Body of pancreas (tissue), 4 donors: Measurements from ENCODE around the gene RSF1. TPM values are rescaled to one million over a fixed set of nuclear protein-coding genes. Genes with fewer than 3 reads are reported as not detected.

Experiments used
- ATAC-seq: fragments of 150-250 bp; one replicate; pipeline ENCODE4 v1.9.1; 2016
- DNase-seq, 4 donors: peaks; one replicate each; pipeline ENCODE4 v3.0.0-alpha.2; 2019
- H3K27ac ChIP-seq, 4 donors: fragments of 200-600 bp; sonication (generic); 1 replicate in 3 of 4; 2 replicates in 1 of 4; pipeline versions ENCODE4 v1.5.1 to v1.6.1; 2016 to 2019; ENCODE audit warnings: mild to moderate bottlenecking in 1 of 4, mixed read lengths in 1 of 4, moderate library complexity in 1 of 4
- H3K27me3 ChIP-seq, 2 donors: fragments of 200-600 bp; sonication (generic); one replicate each; pipeline ENCODE4 v1.6.0; 2016; ENCODE audit warnings: mild to moderate bottlenecking in 1 of 2
- H3K36me3 ChIP-seq, 2 donors: fragments of 200-600 bp; sonication (generic); replicated peaks in 1 of 2; 2 replicates each; pipeline ENCODE4 v1.5.1; 2016; ENCODE audit warnings: low read depth in 2 of 2; ENCODE audit not compliant: insufficient read depth in 1 of 2
- H3K4me1 ChIP-seq: fragments of 200-600 bp; sonication (generic); one replicate; pipeline ENCODE4 v1.6.0; 2016
- H3K4me3 ChIP-seq, 2 donors: fragments of 200-600 bp; sonication (generic); 1 replicate in 1 of 2; 2 replicates in 1 of 2; pipeline ENCODE4 v1.5.1; 2016 to 2019
- H3K9me3 ChIP-seq, 3 donors: fragments of 200-600 bp; sonication (generic); 1 replicate in 2 of 3; 2 replicates in 1 of 3; pipeline ENCODE4 v1.5.1; 2016
- POLR2A ChIP-seq, 3 donors: fragments of 450-650 bp; IDR thresholded peaks; one replicate each; pipeline ENCODE4 v1.6.1; 2016; ENCODE audit warnings: antibody characterized with exemption in 3 of 3, mild to moderate bottlenecking in 2 of 3
- whole genome bisulfite sequencing, 2 donors: methylation state at CpG; one replicate each; pipeline ENCODE4 v1.1.5; 2017; 5-methylcytosine and 5-hydroxymethylcytosine counted together
- intact Hi-C: fragments of 100-400 bp; cut with DNase I; formaldehyde crosslinking; loops from one replicate; pipeline ENCODE4 v1.15.1; 2023
- total RNA-seq, 2 donors: library from RNA; depleted of rRNA; stranded (reverse); fragments of >200 nt; gene quantifications; one replicate each; pipeline ENCODE4 v1.1.0, GENCODE V29; 2016
- TF ChIP-seq, protein P1 (sequence below), 7 experiments: fragments of 450-650 bp in 4 of 7; fragments of 200-600 bp in 3 of 7; sonication (generic) in 3 of 7; IDR thresholded peaks; one replicate each; pipeline ENCODE4 v1.5.1; 2016 to 2019; ENCODE audit warnings: antibody characterized with exemption in 7 of 7

Gene RSF1
- total RNA-seq, 2 donors from 2014 or later = 18.2 to 129 TPM

GRCh38 chr11:77748266-77748665 is 72.3 kb downstream of the RSF1 start:
- intact Hi-C loops = no loop called here
- Histone ChIP-seq H3K4me3 (no peak overlapping the region), H3K4me1 (peaks cover 5% of the 10 kb centered on the region), H3K9me3 (no peaks in the 10 kb centered on the region), H3K27me3 (no peaks in the 10 kb centered on the region), H3K27ac (no peak overlapping the region), H3K36me3 (no peaks in the 10 kb centered on the region)
- ATAC-seq = no peak
- TF ChIP-seq POLR2A (IDR thresholded peaks at IDR 0.05) = no peak
- TF ChIP-seq, protein P1, sequence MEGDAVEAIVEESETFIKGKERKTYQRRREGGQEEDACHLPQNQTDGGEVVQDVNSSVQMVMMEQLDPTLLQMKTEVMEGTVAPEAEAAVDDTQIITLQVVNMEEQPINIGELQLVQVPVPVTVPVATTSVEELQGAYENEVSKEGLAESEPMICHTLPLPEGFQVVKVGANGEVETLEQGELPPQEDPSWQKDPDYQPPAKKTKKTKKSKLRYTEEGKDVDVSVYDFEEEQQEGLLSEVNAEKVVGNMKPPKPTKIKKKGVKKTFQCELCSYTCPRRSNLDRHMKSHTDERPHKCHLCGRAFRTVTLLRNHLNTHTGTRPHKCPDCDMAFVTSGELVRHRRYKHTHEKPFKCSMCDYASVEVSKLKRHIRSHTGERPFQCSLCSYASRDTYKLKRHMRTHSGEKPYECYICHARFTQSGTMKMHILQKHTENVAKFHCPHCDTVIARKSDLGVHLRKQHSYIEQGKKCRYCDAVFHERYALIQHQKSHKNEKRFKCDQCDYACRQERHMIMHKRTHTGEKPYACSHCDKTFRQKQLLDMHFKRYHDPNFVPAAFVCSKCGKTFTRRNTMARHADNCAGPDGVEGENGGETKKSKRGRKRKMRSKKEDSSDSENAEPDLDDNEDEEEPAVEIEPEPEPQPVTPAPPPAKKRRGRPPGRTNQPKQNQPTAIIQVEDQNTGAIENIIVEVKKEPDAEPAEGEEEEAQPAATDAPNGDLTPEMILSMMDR (IDR thresholded peaks at IDR 0.05) = no peak
- no peak for DNase-seq
- WGBS, 2 donors = 79 to 93% methylated on average over 5 of the region's 5 CpGs

DNA sequence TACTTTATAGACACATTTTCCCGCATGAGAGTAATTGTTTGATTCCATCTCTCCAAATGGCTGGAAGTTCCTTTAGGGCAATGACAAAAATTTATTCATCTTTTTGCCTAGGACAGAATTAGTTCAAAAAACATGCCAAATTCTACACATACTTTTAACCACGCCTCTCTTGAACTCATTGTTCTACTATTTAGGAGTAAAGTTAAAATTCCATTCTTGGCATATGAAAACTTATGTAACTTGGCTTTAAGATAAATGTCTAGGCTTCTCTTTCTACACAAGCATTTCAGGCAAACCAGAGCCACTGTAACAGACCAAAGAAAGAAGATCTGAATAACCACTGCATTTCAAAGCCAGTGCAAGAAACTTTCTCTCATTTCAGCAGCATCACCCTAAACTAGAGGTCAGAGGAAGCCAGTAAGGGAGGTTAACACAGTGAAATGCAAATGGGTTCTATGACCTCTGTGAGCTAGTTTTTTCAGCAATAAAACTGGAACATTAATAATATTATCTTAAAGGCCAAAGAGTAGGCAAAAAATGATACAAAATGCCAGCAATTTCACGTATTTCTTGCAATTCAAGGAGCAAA is 73.0 kb downstream of the RSF1 start:
- intact Hi-C loops = no loop called here
- no peaks in the 10 kb centered on the region for H3K9me3 ChIP-seq
- peaks cover under 1% of the 10 kb centered on the region for H3K4me1 ChIP-seq
- 87 to 93% methylated on average over 3 of the region's 3 CpGs for WGBS, 2 donors
- H3K27ac ChIP-seq = no peak overlapping the region
- H3K27me3 ChIP-seq = no peaks in the 10 kb centered on the region
- no peak for TF ChIP-seq POLR2A (IDR thresholded peaks at IDR 0.05)
- TF ChIP-seq, protein P1 (IDR thresholded peaks at IDR 0.05) = no peak
- ATAC-seq (no peak), DNase-seq (no peak)
- H3K36me3 ChIP-seq = no peaks in the 10 kb centered on the region
- no peak overlapping the region for H3K4me3 ChIP-seq

- intact Hi-C loops = no loop called here
- WGBS, 2 donors = 98 to 100% methylated on average over 2 of the region's 2 CpGs
- DNase-seq (no peak), ATAC-seq (no peak)
- H3K27ac ChIP-seq = no peak overlapping the region
- no peaks in the 10 kb centered on the region for H3K4me1 ChIP-seq
- H3K27me3 ChIP-seq = no peaks in the 10 kb centered on the region
- H3K9me3 ChIP-seq = no peaks in the 10 kb centered on the region
- TF ChIP-seq POLR2A (IDR thresholded peaks at IDR 0.05) = no peak
- TF ChIP-seq, protein P1 (IDR thresholded peaks at IDR 0.05) = no peak
- H3K4me3 ChIP-seq = no peak overlapping the region
- peaks cover 0 to 9% of the 10 kb centered on the region in 2 donors for H3K36me3 ChIP-seq
Measured at GRCh38 chr11:77736473-77736872, 84.0 kb downstream of the RSF1 start.

- no peak overlapping the region for H3K27ac ChIP-seq
- TF ChIP-seq, protein P1 (IDR thresholded peaks at IDR 0.05) = no peak
- TF ChIP-seq POLR2A (IDR thresholded peaks at IDR 0.05) = no peak
- intact Hi-C loops = no loop called here
- no peak overlapping the region for H3K4me3 ChIP-seq
- 96 to 97% methylated on average over 26 of the region's 26 CpGs for WGBS, 2 donors
- no peaks in the 10 kb centered on the region for H3K27me3 ChIP-seq
- ATAC-seq (no peak), DNase-seq (no peak)
- no peaks in the 10 kb centered on the region for H3K9me3 ChIP-seq
- no peaks in the 10 kb centered on the region for H3K4me1 ChIP-seq
- H3K36me3 ChIP-seq = peaks cover 0 to 5% of the 10 kb centered on the region in 2 donors
Measured at GRCh38 chr11:77734890-77735289, 85.6 kb downstream of the RSF1 start.

GRCh38 chr11:77732143-77732542 is 88.4 kb downstream of the RSF1 start:
- Histone ChIP-seq H3K27me3 (no peaks in the 10 kb centered on the region), H3K27ac (no peak overlapping the region), H3K4me3 (no peak overlapping the region), H3K36me3 (peaks cover 0 to 3% of the 10 kb centered on the region in 2 donors), H3K9me3 (no peaks in the 10 kb centered on the region), H3K4me1 (no peaks in the 10 kb centered on the region)
- DNase-seq (no peak), ATAC-seq (no peak)
- TF ChIP-seq POLR2A (IDR thresholded peaks at IDR 0.05) = no peak
- TF ChIP-seq, protein P1 (IDR thresholded peaks at IDR 0.05) = no peak
- intact Hi-C loops = no loop called here
- WGBS, 2 donors = 97% methylated on average over 2 of the region's 2 CpGs
